ENCODE data around the gene GJD2. TPM values are rescaled to one million over a fixed set of nuclear protein-coding genes. Genes with fewer than 3 reads are reported as not detected.

The GJD2 gene
- total and polyA plus RNA-seq, 2 donors (not counting 1 experiment from before 2014, with no cell fraction given): not detected

DNA sequence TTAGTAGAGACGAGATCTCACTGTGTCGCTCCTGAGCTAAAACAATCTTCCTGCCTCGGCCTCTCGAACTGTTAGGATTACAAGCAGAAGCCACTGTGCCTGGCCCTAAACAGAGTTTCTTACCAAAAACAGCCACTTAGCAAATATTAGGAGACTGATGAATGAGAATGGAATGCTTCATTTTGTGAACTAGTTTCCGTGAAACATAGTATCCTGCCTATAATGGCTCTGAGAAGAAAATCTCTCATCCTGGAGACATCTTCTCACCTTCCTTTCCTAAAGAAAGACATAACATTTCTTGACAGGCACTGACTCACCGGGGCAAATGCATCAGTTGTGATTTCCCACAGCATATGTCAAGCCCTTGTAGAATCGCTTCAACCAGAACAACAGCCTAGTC is 44.9 kb downstream of the GJD2 start:
- Histone ChIP-seq H3K79me2 (ENCODE audit: control insufficient read depth, insufficient read depth, low read length) (no peaks in the 10 kb centered on the region), H3K27ac (ENCODE audit: low read length in 2 of 2) (no peak overlapping the region), H3K4me3 (ENCODE audit: control extremely low read depth in 1 of 5, extremely low read depth in 1 of 5, insufficient read depth in 1 of 5, low read depth in 2 of 5, low read length in 4 of 5) (no peak overlapping the region), H2AFZ (ENCODE audit: insufficient read depth, low read depth, low read length, poor library complexity, severe bottlenecking) (no peak overlapping the region), H3K4me2 (replicated peaks; ENCODE audit: low read depth, low read length, poor library complexity, severe bottlenecking) (no peak overlapping the region), H3K36me3 (replicated peaks in 1 of 2; ENCODE audit: control extremely low read depth in 1 of 2, control insufficient read depth in 1 of 2, extremely low read depth in 1 of 2, insufficient read depth in 2 of 2, low read length in 1 of 2) (no peaks in the 10 kb centered on the region), H4K20me1 (ENCODE audit: control insufficient read depth, insufficient read depth, low read length, poor library complexity, severe bottlenecking) (no peaks in the 10 kb centered on the region), H3K4me1 (ENCODE audit: control insufficient read depth in 2 of 2, insufficient read depth in 2 of 2, low read length in 2 of 2) (no peaks in the 10 kb centered on the region), H3K27me3 (replicated peaks in 1 of 4; ENCODE audit: control extremely low read depth in 1 of 4, control insufficient read depth in 3 of 4, insufficient read depth in 4 of 4, low read length in 3 of 4) (peaks cover 0 to 4% (median 1%) of the 10 kb centered on the region in 4 experiments), H3K9ac (ENCODE audit: low read length) (no peak overlapping the region), H3K9me3 (ENCODE audit: control extremely low read depth in 1 of 3, control insufficient read depth in 2 of 3, insufficient read depth in 1 of 3, low read length in 2 of 3) (no peaks in the 10 kb centered on the region)
- Mint-ChIP-seq H3K27ac (no peak overlapping the region), H3K4me1 (no peaks in the 10 kb centered on the region), H3K4me3 (no peak overlapping the region), H3K9me3 (ENCODE audit: insufficient read depth) (no peaks in the 10 kb centered on the region), H3K27me3 (peaks cover 24% of the 10 kb centered on the region)
- WGBS (ENCODE audit: insufficient coverage): 77% methylated on average over 2 of the region's 7 CpGs
- CTCF ChIA-PET: no interaction called here
- ATAC-seq (ENCODE audit: low read depth) (no peak), DNase-seq (no peak)
- intact Hi-C loops (cut with micrococcal nuclease): no loop called here
- POLR2A ChIA-PET: no interaction called here
- TF ChIP-seq EZH2 (IDR thresholded peaks at IDR 0.05; ENCODE audit: borderline replicate concordance, insufficient read depth, low read depth, low read length, poor library complexity, severe bottlenecking) (no peak), CTCF (IDR thresholded peaks at IDR 0.05) (no peak)

- Histone ChIP-seq H2AFZ (ENCODE audit: insufficient read depth, low read depth, low read length, poor library complexity, severe bottlenecking) (no peak overlapping the region), H4K20me1 (ENCODE audit: control insufficient read depth, insufficient read depth, low read length, poor library complexity, severe bottlenecking) (no peaks in the 10 kb centered on the region), H3K36me3 (replicated peaks in 1 of 2; ENCODE audit: control extremely low read depth in 1 of 2, control insufficient read depth in 1 of 2, extremely low read depth in 1 of 2, insufficient read depth in 2 of 2, low read length in 1 of 2) (no peaks in the 10 kb centered on the region), H3K27ac (ENCODE audit: low read length in 2 of 2) (no peak overlapping the region), H3K79me2 (ENCODE audit: control insufficient read depth, insufficient read depth, low read length) (no peaks in the 10 kb centered on the region), H3K27me3 (replicated peaks in 1 of 4; ENCODE audit: control extremely low read depth in 1 of 4, control insufficient read depth in 3 of 4, insufficient read depth in 4 of 4, low read length in 3 of 4) (peaks cover 0 to 8% (median 2%) of the 10 kb centered on the region in 4 experiments), H3K9ac (ENCODE audit: low read length) (no peak overlapping the region), H3K4me3 (ENCODE audit: control extremely low read depth in 1 of 5, extremely low read depth in 1 of 5, insufficient read depth in 1 of 5, low read depth in 2 of 5, low read length in 4 of 5) (no peak overlapping the region), H3K9me3 (ENCODE audit: control extremely low read depth in 1 of 3, control insufficient read depth in 2 of 3, insufficient read depth in 1 of 3, low read length in 2 of 3) (no peaks in the 10 kb centered on the region), H3K4me1 (ENCODE audit: control insufficient read depth in 2 of 2, insufficient read depth in 2 of 2, low read length in 2 of 2) (no peaks in the 10 kb centered on the region), H3K4me2 (replicated peaks; ENCODE audit: low read depth, low read length, poor library complexity, severe bottlenecking) (no peak overlapping the region)
- Mint-ChIP-seq H3K27me3 (peaks cover 35% of the 10 kb centered on the region), H3K27ac (no peak overlapping the region), H3K4me1 (no peaks in the 10 kb centered on the region), H3K9me3 (ENCODE audit: insufficient read depth) (no peaks in the 10 kb centered on the region), H3K4me3 (no peak overlapping the region)
- CTCF ChIA-PET: interaction anchor here (1.0 to 1.6 kb wide), 2 partner anchors 15 to 212 kb away, joined by 3 to 10 read pairs; no protein-coding TSS in a partner anchor
- intact Hi-C loops (cut with micrococcal nuclease): no loop called here
- 90% methylated on average over 4 of the region's 5 CpGs for WGBS (ENCODE audit: insufficient coverage)
- POLR2A ChIA-PET: no interaction called here
- DNase-seq: no peak
- TF ChIP-seq CTCF (IDR thresholded peaks at IDR 0.05): no peak
- TF ChIP-seq EZH2 (IDR thresholded peaks at IDR 0.05; ENCODE audit: borderline replicate concordance, insufficient read depth, low read depth, low read length, poor library complexity, severe bottlenecking): no peak
- ATAC-seq (ENCODE audit: low read depth): no peak
Observed at GRCh38 chr15:34708422-34708821, 46.4 kb downstream of the GJD2 start.
